Pons (tissue), 1 donor: ENCODE measurements around the gene PDGFC.
"Not testable (repeated sequence)": the region's sequence is repeated elsewhere in the genome, so short reads cannot be mapped to it uniquely, and the experiment has no call there.

ENCODE experiments used
- DNase-seq: peaks from one replicate; pipeline ENCODE4 v3.0.0-alpha.2; 2016; ENCODE audit warnings: low spot score

The PDGFC gene

DNA sequence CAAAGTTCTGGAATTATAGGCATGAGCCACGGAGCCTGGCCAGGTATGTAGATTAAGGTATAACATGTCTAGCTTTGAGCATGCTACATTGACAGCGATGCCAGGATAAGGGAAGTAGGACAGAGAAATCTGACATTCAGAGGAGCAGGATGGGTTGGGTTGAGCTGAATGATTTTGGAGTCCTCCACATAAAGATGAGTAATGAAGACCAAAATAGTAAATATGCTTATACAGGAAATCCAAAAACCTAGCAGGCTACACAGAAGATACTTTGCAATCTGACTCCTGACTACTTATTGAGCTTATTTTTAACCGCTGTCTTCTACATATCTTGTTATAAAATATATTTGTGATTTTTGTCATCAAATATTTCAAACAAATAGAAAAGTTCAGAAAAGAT lies 69.7 kb downstream of the PDGFC start:
- no peak for DNase-seq

DNA sequence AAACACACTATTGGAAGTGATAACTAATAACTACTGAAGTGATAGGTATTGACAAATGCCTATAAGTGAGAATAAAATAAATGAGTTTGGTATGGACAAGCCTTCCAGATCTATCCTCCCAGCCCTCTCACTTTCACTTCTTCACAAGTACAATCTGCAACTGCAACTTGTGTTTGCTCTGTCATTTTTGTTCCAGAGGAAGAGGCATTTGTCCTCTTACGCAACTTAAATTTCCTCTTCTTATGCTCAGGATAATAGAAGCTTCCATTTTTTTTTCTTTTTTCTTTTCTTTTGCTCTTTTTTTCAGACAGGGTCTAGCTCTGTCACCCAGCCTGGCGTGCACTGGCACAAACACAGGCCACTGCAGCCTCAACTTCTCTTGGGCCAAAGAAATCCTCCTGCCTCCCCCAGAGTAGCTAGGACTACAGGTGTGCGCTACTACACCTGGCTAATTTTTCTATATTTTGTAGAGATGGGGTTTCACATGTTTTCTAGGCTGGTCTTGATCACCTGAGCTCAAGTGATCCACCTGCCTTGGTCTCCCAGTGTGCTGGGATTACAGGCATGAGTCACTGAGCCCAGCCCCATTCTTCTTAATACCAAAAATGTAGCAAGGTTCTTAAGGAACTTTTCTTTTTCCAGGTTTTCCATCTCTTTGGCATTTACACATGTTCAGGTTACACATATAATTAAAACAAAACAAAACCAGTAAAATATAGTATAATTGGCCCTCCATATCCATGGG lies 73.1 kb downstream of the PDGFC start:
- DNase-seq, result peak; percentile 65

DNA sequence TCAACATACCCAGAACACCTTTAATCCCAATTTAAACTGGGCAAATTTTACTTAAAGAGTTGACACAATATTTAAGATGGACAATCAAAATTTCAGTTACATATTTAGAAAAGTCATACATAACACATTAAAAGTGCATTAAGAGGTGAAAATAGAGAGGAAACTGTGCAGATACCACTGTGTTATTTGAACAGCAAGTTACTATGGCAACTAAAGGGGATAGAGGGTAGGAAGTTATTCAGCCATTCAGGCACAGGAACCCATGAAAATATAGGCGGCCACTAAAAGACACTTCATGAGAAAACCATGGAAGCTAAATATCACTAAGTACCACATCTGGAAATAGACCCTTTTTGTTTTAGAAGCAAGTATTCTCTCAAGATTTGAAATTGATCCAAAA lies 75.1 kb downstream of the PDGFC start:
- DNase-seq, result no peak

DNA sequence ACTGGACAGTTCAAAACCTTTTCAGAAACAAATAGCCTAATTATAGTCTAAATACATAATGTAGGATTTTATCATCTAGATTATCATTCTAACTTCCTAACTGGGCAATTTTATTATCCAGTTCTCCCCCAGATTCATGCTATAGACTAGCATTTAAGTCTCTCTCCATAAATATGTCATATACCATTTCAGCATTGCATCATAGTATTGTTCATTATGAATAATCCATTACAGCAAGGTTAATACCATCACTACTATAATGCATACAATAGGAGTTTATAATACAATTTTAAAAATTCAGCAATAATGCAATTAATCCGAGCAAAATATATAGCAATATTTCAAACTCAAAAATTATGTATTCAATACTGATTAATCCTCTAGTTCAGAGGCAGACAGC lies 77.4 kb downstream of the PDGFC start:
- no peak for DNase-seq

DNA sequence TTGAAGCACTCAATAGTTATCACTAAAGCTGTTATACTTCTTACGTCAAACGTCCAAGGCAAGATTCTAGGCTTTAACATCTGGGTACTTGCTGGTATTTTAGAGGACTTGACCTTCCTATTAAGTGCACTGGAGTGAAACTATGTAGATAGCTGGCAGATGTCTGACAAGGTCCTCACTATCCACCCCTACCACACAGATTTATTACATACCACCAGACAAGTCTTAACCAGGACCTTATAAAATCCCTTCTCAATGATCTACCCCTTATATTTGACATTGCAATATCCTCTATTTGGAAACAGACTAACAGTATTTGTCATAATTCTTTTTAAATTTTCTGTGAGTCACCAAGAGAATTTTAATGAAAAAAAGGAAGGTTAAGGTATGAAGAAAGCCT lies 78.8 kb downstream of the PDGFC start:
- DNase-seq, result no peak

DNA sequence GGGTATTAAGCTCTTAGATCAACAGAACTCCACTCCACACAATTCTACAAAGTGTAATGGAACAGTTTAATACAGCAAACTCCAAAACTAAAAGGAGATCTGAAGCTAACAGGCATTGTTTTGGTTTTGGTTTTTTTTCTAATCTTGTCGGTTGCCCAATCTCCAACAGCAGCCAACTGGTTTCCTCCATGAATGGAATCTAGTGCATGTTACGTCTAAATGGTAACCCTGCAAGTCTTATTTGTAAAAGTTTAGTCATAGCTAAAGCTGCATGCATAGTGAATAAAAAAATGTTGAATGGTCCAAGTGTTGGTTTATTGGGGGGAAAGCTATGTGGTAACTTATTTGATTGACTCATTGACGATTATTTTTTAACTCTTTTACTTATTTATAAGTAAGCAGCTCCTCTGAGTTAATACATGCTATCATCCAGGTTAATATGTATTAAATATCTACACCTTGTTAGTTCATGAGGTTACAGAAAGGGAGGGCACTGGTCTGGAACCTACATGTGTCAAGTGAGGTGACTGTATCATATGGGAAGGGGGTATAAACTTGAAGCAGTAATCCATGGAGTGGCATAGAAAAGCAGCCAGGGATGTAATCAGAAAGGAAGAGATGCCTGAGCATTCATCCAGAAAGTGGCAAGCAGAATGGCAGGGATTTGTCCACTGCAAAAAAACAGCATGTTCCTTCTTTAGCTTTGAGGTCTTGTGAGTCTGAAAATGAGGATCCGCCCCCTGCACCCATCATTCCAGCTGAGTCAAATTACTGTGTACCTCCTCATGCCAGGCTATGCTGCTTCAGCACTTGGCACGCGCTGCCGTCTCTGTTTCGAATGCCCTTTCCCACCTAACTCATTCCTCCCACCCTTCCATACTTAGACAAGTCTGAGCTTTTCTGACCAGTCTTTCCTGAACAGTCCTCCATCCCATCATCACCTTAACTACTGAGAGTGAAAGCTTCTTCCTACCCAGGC lies 81.7 kb downstream of the PDGFC start:
- DNase-seq, result peak; percentile 12

DNA sequence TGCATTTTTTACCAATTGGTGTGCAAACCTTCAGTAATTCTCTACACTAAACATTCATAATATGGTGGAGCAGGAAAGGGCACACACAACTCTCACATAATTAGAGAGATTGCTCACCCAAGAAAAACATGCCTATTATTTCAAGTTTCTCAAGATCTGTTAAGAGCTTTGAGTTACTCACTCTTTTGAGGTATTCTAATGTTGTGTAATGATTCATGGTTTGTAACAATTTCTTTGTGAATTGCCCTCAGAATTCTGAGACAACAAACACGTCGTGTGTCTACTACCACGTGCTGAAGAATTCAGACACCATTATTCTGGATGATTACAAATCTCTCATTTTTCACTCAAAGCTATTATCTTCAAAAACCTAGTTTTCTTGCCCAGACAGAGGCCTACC lies 82.8 kb downstream of the PDGFC start:
- DNase-seq, result no peak

DNA sequence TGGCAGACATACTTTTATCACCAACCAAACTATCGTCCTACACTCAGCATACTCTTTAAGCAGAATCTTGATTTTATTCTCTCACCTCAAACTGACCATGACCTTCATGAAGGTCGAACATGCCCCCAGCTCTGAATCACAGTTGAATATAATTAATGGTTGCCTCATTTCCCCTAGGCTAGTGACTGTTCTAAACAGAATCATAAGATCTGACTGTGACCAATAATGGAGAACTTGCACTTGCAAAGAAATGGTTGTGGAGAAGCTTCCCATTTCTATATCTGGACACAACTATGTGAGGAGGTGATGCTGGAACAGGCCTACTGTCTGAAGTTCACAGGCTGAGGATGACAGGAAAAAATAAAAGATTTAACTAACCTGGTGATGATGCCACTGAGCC lies 85.1 kb downstream of the PDGFC start:
- no peak for DNase-seq

DNA sequence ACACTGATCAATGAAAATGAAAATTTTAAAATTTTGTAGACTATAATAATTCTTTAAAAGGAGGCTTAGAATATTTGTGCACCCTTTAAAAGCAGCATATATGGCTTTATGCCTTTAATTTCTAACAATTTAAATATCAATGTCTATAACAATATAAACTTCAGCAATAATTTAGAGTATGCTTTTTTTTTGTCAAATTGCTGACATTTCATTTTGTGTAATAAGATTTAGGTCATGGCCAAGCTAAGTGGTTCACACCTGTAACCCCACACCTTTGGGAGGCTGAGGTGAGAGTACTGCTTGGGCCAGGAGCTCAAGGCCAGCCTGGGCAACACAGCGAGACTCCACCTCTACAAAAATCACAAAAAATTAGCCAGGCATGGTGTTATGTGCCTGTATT lies 86.2 kb downstream of the PDGFC start:
- no peak for DNase-seq

DNA sequence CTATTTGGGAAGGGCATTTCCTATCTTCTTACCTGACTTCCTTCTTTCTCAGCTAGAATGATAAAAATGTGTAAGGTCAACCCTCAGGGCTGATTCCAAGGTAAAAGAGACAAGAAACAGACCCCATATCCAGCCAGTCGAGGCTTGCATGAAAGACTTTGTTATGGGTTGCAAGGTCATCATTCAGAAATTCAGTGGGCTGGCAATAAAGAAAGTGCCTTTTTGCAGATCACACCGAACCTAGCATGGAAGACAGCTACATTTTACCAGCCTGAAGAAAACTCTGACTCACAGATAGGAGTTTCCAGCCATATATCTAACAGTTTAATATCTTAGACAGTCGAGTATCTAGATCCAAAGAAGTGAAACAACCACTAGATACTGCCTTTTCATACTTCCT lies 87.4 kb downstream of the PDGFC start:
- no peak for DNase-seq

DNA sequence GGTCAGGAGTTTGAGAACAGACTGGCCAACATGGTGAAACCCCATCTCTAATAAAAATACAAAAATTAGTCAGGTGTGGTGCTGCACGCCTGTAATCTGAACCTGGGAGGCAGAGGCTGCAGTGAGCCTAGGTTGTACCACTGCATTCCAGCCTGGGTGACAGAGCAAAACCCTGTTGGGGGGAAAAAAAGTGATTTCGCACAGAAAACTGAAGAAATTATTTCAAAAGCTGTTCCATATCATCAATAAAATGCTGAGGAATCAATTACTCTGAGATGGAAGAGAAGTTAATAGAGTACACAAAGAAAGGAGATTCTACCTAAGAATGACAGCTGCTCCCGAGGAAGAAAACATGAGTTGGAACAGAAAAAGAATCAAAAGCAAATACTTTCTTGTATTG lies 95.9 kb downstream of the PDGFC start:
- no peak for DNase-seq

DNA sequence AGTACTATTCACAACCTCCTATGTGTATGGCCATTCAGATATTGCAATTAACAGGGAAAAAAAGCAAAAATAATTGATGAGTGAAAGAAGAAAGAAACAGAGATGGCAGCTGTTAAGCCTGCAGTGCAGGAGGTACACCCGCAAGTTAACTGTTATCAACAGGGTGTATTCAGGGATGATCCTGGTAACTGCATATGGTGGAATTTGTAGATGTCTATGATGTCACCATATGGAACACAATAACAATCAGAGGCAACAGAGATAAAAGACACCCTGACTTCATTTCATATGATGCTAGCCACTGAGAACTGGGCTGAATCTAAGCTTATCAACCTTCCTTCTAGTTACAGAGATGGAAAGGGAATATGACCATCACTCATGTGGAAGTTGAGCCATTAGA lies 96.5 kb downstream of the PDGFC start:
- DNase-seq, result no peak

DNA sequence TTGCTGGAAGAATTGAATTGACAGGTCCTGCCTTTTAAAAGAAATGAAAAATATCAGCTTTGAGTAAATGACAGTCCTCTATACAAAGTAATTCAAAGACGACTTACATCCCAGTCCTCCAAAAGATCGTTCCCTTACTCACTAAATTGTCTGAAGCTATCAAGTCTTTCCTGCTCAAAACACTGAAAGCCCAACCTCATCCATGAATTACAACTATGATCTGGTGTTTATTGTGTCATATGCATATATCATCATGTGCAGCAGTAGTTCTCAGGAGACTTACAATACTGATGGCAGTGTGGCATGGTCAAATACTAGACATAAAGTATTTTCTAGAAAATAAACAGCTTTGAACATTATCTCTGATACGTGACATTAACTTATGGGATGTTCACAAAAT lies 97.8 kb downstream of the PDGFC start:
- DNase-seq, result no peak

DNA sequence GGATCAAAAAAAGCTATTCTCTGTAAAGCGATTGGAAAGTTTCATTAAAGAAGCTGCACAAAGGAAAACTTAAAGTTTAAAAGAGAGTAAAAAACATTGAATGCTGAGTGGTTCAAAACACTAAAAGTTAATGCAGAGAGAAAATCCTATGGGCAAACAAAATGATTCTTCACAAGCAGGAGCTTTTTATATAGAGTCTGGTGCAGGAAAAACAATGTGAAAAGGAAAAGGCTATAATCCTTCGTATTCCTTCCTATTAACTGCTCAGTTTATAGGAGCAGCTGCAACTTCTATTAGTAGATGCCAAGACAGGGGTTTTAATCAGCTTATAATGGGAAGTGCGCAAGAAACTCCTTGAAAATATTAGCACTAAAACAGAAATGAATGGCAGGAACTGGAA lies 100.7 kb downstream of the PDGFC start:
- no peak for DNase-seq

DNA sequence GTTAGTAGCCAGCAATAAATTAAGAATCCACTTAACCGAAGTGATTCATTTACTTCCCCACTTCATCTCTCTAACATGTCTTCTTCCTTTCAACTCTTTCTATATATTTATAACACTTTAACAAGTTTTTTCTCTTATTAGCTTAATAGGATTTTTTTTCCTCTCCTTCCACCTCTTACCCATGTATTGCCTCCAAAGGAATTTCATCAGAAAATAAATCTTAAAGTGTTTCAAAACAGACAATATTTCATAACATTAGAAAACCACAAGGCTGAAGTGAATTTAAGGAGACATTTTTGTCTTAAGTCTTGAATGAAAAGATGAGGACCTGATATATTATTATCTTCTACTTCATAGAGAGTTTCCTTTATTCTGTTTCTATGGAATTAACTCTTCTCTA lies 101.5 kb downstream of the PDGFC start:
- no peak for DNase-seq

DNA sequence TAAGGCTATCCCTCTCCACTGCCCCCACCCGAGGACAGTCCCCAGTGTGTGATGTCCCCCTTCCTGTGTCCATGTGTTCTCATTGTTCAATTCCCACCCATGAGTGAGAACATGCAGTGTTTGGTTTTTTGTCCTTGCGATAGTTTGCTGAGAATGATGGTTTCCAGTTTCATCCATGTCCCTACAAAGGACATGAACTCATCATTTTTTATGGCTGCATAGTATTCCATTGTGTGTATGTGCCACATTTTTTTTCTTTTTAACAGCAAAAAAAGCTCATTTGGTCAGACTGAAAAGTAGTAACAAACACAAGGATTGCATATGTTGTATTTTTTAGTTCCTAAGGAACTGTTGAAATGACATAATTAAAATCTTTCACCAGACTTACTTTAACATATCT lies 105.5 kb downstream of the PDGFC start:
- DNase-seq, result not testable (repeated sequence)

DNA sequence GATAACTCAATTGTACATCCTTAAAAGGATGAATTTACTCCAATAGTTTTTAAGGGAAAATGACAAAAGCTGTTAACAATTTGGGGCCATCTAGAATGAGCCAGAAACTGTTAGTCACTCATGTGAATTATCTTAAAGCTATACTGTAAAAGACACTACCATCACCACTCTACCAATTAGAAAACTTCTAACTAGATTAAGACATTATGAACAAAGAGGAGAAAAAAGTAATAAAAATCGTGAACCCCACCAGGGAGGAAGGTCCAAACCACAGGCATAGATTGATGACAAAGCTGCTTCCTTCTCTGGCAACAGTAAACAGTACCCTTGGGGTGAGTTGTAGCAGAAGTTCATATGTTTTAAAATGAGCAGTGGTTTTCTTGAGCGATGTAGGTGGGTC lies 106.1 kb downstream of the PDGFC start:
- no peak for DNase-seq

DNA sequence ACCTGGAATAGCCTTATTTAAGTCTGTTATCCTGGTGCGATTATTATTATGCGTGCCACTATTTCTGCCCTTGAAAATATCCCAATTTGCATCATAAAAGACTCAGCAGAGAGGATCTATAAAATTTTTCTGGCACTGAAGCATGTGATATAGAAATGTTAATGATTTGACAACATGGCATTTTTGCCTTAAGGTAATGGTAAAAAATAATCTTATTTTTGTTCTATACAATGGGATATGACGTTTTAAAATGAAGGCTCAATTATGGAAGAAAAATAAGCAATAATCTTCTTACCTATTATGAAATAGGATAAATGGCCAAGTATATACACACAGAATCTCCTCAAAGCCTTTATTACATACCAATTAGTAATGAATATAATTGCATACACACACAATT lies 113.5 kb downstream of the PDGFC start:
- DNase-seq, result no peak

DNA sequence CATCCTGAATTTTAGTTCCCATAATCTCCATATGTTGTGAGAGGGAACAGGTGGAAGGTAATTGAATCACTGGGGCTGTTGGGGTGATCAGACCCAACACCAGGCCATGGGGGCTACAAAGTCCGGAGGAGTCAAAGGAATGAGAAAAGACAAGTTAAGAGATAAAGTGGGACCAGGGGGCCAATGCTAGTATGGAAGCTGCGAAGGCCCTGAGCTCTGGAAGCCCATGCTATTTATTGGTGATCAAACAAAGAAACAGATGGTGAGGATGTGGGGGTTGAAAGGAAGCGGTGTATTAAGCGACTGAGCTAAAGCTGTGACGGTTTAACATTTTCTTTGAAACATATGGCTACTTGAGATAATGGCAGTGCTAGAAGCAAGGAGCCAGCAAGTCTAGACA lies 132.8 kb downstream of the PDGFC start:
- DNase-seq, result no peak

DNA sequence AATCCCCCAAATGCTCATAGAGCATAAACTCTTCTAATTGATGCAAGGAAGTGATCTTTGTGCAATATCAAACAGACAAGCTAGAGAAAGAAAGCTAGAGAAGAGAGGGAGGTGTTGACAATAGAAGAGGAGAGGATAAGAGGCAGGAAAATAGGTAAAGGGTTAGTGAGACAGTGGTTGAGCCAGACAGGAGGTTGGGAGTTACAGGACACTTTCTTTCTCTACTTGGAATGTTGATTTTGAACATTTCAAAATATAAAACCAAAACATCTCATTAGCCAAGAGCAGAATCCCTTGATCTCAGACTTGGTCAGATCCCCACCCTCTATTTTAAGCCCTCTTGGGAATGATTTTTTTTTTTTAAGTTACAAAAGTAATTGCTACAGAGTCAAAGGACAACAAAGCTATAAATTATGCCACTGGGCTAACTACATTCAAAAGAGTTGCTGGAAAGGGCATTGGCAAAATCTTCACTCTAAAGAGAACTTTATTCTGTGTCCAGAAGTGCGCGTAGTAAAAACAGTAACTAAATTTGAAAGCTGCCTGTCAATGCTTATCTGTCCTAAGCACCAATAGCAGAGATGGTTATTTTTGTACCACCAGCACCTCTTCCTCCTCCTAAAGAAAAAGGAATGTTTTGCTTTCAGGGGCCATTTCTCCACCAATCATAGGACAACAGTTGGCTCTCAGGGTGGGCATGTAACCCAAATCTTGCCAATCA lies 133.8 kb downstream of the PDGFC start:
- no peak for DNase-seq

DNA sequence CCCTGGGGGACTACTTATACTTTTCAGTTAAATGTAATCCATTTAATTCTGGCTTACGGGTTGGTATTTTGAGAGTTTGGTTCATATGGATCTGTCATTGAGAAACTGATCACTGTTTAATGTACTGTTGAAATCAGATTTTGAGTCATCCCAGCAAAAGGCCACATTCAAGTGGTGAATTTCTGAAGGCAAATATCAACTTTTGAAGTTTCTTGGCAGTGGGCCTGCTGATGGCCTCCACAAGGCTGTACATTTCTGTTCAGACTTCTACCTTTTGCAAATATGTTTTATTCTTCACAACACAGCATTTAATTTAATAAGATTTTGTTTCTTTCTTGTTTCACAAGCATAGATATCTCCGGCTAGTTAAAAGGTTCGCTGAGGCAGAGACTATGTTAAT lies 138.7 kb downstream of the PDGFC start:
- DNase-seq, result no peak

DNA sequence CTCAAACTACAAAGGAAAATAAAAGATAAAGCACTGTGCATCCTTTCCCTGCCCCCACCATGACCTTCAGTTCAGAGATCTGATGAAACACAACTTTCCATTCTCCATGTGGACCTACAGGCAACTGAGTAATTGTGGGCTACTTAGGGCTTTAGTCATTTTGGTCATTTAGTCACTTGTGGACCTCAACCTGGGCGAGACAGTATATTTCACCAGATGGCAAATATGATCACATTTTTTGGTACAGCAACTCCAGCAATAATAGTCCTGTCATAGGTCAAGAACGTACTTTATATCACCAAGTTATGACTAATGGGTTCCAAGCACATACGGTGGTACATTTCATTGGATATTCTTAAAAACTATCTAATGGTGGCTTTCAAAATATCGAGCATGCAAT lies 141.2 kb downstream of the PDGFC start:
- DNase-seq, result no peak
